DMS 273 (cell line): Measurements from ENCODE around the gene EGFLAM.

Source experiments
- DNase-seq: peaks from one replicate; lab custom pipeline; 2025; ENCODE audit not compliant: unreplicated experiment; lab: John Stamatoyannopoulos, UW

EGFLAM gene

DNA sequence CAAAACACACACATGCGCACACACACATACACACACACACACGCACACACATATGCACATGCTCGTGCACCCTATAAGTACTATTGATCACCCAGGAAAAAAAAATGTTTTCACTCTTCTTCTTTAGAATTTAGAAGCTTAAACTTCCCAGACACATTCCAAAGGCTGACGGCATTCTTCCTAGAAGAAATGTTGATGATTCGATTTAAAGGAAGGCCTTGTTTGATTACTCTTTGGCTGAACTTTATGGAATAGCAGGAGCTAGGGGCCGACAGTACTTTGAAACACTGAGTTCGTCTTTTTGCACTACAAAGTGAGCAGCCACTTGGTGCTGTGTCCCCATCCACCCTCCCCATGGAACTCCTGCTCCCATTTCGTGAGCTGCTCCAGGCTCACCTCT lies 113.2 kb downstream of the EGFLAM start:
- no peak for DNase-seq

DNA sequence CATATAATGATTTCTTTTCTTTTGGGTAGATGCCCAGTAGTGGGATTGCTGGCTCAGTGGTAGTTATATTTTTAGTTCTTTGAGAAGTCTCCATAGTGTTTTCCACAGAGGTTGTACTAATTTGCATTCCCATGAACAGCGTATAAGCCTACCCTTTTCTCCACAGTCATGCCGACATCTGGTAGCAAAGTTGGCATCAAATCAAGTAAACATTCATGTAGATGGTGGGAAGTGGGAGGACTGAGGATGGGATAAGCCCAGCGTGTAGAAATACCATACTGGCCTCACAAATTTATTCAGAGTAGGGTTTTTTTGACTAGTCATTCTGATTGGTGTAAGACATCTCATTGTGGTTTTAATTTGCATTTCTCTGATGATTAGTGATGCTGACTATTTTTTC lies 115.4 kb downstream of the EGFLAM start:
- DNase-seq = peak; percentile 89

DNA sequence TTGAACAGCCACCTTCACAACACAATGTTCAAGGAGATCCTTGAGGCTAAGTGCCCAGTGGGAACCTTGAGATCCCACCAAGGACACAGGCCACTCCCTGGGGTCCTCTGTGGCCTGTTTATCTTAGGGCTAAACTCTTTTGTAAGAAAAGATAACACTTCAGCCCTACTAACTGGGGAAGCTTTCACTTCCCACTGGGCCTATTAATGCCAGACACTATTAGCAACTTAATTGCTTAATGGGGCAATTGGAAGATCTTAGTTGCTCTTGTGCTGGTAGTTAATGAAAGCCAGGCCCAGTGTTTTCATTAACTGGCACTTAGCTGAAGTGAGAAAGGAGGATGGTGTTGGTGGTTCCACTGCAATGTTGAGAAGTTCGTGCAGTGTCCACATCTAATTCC lies 117.1 kb downstream of the EGFLAM start:
- no peak for DNase-seq

DNA sequence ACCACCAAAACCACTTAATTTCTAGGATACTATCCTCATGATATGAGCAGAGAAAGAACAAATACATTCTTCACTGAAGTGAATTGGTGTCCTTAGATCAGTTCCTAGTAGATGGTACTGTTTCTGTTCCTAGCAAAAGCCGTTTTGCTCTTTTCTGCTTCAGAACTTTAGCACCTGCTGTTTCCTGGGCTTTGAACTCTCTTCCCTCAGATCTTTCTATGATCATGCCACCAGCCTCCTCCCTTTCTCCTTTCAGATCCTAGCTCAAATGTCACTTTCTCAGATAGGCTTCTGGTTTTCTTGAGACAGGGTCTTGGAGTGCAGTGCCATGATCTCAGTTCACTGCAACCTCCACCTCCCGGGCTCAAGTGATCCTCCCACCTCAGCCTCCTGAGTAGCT lies 118.0 kb downstream of the EGFLAM start:
- no peak for DNase-seq

DNA sequence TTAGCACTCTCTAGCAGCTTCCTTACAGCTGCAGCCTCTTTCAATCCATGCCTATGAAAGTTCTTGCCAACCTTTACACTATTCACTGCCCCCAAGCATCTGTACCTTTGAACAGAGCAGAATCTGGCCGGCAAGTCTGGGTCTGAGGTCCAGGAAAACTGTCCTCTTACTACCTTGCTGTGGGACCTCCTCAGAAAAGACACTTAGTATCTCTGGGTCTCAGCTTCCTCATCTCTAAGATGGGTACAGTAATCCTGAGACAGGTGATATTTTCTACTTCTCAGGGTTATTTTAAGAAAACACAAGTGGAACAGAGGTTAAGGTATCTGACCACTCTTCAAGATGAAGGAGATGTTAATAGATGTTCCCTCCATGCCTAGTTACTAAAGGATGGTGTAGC lies 120.2 kb downstream of the EGFLAM start:
- DNase-seq = no peak

DNA sequence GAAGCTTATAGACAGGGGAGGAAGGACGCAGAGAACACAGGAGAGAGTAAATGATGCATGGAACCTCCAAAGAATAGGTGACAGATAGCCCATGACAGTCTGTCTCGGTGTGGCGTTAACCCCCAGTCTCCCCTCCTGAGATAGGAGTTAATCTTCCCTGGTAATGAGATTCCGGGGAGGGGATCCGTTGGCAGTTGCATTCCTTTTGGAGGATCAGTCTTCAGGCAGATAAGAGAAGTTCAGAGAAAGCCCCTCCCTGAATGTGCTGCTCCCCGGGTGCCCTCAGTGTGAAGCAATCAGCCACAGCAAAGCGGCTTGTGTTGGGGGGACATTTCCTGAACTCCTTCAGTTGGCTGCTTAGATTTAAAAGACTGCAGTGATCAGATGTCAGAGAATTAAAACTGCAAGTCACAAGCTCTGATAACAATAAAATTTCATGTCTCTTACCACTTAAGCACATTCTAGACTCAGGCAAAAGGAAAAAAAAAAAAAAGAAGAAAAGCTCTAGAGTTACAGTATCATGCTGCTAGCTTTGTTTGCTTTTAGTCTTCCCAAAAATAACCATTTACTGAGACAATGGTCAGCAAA lies 121.1 kb downstream of the EGFLAM start:
- peak; percentile 38 for DNase-seq

DNA sequence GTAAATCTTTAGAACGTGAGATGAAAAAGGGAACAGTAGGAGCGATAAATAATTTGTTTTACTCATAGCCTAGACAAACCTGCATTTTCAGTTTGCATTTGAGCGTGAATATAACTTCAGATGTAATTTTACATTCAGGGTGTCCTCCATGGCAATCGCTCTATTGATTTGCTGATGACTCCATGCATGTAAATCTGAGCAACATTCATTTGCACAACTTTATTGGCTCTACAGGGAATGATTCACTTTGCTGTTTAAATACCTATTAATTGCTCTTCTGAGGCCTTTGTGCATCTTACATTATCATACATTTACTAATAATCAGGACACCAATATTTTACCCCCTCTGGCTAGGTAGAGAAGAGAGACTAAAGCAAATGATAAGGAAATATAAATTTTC lies 122.2 kb downstream of the EGFLAM start:
- DNase-seq = no peak

DNA sequence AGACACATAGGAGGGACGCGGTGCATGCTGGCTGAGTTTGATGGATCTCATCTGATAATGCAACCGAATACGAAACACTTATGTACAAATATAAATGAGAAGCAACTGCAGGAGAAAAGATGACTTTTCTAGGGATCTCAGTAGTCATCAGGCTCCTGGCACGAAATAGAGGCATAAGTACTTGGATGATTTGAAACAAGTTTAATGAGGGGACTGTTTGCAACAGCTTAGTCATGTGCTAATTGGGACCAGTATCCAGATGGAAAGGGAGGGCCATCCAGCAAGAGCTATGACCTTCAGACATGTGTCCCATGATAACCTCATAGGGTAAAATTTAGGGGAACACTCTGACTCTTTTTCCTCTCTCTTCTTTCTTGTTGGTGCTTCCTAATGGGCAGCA lies 123.0 kb downstream of the EGFLAM start:
- DNase-seq = peak; percentile 52

DNA sequence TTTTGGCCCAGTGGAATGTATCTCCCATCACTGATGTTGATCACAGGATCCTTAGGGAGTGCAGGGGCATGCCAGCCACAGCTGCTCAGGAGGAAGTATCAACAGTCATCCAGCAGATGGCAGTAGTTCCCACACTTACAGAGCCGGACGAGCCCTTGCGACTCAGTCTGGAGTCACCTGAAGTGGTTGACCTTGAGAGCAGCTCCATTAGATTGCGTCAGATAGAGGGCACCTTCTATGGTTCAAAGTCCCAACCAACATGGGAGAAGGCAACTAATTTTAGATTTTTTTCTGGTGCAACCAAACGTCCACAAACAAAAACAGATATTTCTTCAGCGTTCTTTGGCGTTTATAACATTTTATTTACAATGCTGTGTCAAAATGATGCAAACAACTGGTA lies 124.5 kb downstream of the EGFLAM start:
- DNase-seq = peak; percentile 93

DNA sequence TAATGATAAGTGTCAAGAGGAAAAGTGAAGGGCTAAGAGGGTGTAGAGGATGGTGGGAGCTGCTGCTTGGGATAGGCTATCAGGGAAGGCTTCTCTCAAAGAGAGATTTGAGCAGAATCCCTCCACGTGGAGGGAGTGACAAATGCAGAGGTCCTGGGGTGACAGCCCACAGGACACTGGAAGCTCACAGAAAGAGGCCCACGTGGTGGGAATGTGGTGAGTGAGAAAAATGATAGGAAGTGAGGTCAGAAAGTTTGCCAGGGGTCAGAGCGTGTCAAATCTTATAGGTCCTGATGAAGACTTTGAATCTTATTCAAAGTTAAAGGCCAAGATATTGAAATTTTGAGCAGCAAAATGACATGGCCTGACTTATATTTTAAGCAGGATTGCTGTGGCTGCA lies 125.3 kb downstream of the EGFLAM start:
- DNase-seq = no peak

DNA sequence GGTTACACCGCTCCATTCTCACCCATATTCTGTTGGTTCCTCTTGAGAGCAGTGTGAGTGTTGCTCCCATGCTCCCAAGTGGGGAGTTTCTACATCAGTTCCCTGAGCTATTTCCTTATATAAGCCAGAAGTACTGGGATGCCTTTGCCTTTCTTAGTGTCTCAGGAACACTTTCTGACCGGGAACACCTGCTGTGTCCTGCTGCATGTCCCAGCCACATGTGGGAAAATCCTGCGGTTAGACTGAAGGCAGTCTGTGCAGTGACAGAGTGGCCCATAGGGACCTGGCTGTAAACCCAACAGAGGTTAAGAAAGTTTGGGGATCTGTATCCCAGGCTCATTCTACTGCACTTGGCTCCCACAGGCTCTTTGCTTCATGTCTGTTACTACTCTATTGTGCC lies 126.0 kb downstream of the EGFLAM start:
- no peak for DNase-seq

DNA sequence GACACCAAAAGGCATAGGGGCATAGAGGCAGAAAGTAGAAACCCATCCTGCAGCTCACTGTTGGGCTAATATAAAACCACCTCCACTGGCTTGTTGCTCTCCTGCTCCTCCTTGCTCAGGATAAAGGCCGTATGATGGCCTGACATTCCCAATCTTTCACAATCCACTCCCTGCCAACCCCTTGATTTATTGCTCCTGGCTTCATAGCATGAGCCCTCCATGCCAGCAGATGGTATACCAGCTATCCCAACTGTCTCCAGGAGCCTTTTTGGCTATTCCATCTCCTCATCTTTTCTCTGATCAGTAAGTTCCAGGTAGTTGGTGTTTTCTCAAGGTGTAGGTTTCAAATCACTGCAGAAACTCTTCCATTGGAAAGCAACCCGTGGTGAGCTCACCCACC lies 128.8 kb downstream of the EGFLAM start:
- peak; percentile 55 for DNase-seq

DNA sequence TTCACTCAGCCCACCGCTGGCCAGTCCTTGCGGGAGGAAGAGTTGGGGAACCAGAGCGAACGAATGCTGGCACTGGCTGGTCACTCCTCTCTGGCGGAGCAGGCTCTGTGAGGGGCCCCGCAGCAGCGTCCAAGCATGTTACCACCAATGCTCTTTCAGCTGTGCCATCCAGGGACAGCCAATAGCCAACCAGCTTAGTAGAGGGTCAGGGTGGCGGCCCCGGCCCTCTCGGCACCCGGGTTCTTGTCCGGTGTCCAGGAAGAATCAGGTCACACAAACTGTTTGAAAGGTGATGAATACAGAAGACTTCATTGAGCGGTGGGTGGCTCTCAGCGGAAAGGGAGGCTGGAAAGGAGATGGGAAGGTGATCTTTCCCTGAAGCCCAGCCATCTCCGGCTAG lies 135.3 kb downstream of the EGFLAM start:
- DNase-seq = no peak

DNA sequence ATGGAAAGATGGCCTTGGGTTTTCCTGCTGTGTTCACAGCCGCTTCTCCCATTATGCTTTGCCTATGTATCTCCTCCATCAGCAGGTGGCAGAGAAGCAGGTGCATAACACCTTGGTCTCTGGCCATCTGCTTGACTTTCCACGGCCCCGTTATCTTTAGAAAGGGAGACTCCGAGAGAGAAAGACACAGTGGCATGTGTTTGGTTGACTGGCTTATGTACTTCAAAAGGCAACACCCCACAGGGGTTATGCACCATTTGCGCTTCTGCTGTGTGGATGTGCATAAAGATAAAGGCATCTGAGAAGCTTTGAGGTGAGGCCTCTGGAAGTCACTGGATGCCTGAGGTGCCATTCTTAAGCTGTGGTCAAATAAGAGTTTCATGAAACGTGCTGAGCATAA lies 138.4 kb downstream of the EGFLAM start:
- DNase-seq = no peak

DNA sequence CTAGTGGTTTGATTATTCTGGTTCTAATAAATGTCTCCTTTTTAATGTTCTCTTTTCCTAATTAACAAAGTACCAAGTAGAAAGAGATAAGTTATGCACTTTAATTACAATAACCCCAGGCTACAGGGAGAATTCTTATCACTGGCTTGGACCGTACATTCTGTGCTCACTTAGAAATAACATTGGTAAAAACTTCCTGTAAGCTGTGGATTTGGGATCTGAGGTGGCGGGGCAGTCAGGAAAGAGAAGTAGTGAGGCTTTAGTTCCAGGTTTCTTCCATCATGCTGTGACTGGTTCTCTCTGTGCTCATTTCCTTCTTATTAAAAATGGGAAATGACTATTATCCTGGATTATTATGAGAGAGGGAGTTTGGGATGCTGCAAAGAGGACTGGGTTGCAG lies 142.0 kb downstream of the EGFLAM start:
- no peak for DNase-seq

DNA sequence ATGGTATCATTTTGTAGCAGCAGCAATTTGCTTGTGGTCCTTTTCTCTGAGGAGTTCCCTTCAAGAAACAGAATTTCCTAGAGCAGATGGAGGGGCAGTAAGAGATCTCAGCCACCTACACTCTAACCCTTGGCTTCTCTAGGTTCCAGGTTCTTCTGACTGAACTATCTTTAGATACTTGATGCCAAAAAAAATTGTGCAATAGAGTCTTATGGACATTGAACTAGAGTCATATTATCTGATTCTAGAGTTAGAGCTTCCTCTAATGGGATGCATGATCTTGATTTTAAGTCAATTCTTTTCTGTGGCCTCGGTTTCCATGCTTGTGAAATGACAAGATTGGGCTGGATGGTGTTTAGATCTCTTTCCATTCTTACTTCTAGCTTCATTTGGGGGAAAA lies 142.8 kb downstream of the EGFLAM start:
- no peak for DNase-seq

DNA sequence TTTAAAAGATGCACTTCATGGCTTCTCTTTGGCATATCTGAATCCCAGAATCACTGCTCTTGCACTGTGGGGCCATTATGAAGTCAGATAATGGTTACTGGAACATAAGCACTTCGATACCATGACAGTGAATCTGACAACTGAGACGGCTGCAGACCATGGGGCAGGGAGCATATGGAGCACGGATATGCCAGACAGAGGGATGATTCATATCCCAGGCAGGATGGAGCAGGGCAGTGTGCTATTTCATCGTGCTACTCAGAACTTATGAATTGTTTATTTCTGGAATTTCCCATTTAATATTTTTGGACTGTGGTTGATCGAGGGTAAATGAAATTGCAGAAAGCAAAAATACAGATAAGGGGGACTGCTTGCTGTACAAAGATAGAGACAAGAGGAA lies 145.0 kb downstream of the EGFLAM start:
- DNase-seq = peak; percentile 12

DNA sequence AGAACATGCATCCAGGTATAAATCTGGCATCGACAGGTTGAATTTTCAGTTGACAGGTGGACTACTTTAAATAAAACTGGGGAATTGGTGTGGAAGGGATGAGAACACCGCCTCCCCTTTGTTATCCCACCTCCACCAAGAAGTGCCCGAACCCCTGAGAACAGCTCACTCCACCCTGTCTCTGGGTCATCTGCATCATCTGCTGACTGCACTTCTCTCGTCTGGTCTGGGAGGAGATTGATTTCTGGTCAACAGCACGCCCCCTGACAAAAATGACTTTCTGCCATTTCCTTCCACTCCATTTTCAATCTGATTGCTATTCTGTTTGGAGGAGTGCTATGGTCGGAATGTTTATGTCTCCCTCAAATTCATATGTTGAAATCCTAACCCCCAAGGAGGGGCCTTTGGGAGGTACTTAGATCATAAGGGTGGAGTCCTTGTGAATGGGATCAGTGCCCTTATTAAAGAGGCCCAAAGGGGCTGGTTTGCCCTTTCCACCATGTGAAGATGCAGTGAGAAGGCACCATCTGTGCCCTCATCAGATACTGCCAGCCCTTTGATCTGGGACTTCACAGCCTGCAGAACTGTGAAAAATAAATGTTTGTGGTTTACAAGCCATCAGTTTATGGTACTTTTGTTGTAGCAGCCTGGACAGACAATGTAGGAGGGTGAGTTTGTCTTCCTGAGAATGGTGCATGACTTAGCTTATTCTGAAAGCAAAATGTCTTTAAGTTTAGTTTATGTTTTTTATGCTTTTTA lies 145.7 kb downstream of the EGFLAM start:
- peak; percentile 17 for DNase-seq

DNA sequence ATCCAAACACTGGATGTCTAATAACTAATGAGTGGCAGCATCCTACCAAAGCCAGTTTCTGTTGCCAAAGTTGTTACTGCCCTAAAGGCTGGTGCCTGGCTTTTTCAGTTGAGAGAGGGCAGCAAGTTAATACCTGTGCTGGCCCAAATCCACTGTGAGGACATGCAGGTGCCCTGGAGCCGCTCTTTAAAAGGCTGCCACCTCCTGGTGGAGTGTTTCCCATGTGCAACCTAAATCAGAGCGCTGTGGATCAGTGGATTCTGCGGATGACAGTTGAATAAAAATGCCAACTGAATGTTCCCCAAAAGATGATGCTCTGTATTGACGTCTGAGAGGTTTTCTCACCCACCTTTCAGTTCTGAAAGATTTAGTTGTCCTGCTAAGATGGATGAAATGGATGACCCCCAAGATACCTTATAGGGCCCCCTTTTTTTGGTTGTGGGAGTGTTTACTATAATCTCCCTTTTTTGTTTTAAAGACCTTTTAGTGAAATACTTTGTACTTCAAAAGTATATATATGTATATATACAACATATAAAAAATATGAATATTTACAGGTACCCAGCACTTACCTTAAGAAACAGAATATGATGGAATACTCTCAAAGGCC lies 146.4 kb downstream of the EGFLAM start:
- DNase-seq = peak; percentile 15

DNA sequence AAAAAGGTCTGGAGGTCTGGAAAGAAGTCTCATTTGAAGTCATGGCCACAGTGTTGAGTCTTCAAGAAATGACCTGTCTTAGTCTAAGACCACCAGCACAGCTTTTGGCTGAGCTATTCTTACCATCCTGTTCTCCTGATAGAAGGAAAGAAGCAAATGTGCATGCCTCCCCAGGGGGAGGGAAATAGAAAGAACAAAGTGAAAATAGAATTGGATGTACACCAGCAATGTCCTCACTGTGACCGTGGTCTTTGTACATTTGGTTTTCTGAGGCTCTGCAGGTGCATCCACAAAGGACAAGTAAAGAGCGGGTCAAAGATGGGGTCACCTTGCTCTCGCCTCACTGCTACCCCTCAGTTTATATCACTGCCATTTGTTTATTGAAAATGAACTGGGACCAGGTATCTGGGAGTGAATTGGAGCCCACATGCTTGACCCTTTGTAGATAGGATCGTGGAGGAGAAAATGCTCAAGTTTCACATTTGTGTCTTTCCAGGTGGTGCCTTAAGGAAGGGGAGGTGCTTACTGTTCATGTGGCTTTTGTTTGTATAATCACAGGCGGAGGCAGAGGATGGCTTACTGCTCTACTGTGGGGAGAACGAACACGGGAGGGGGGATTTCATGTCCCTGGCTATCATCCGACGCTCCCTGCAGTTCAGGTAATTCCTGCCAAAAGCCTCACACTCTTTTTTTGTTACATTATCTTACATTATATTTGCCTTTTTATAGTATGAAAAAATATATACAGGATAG lies 150.3 kb downstream of the EGFLAM start:
- DNase-seq = no peak

DNA sequence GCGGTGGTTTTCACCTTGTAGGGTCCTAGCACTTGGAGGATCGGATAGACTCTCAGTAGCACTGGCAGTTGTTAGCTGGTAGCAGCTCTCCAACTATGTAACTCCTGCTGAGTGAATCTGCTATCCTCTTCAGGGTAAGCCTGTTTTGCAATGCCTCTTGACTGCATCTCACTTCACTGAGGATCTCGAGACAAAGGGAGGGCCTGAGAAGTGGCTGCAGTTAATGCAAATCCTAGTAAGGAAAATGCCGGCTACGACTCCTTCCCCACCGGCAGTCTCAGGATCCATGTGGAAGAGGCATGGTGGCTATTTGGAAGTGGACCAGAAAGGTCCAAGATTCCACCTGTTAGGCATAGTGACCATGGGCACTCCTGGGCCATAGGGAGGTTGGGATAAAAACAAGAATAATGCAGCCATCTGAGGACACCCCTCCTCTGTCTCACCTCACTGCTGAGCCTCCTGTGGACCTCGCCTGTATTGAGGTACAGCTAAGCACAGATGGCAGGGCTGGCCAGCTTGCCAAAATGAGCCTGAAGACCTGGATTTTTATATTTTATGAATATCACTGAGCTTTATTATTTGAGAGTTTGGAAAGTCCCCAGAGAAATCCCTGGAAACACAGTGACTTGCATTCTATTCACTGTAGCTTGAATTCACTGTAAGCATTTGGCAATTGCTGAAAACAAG lies 152.1 kb downstream of the EGFLAM start:
- DNase-seq = no peak
